ENCODE results near the gene AMN1.

The AMN1 gene

DNA sequence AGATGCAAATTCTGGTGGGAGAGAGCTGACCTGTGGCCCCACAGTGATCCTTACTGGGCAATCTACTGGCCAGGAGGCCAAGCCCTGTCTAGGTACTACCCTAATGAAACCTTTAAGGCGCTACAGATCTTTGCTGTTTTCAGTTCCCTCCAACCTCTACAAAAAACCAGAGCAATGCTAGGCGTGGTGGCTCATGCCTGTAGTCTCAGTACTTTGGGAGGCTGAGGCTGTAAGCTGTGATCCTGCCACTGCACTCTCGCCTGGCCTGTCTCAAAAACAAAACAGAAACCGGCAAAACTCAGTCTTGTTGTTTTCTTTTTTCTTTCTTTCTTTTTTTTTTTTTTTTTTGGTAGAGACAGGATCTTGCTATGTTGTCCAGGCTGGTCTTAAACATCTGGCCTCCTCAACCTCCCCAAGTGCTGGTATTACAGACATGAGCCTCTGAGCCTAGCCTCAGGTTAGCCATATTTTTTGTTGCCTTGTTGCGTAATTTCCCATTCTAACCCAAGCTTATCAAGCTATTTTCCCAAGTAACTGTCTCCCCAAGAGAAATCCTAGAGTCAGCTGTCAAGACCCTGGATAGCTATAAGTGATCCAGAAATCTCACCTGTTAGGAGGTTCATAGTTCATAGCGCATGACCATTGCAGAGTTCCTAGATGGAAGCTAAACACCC is 66.5 kb downstream of the AMN1 start:
- no peak for DNase-seq (ENCODE audit: low read depth)
- H3K4me3 ChIP-seq (ENCODE audit: low read depth, low read length), result no peak overlapping the region
- TF ChIP-seq, protein P1, sequence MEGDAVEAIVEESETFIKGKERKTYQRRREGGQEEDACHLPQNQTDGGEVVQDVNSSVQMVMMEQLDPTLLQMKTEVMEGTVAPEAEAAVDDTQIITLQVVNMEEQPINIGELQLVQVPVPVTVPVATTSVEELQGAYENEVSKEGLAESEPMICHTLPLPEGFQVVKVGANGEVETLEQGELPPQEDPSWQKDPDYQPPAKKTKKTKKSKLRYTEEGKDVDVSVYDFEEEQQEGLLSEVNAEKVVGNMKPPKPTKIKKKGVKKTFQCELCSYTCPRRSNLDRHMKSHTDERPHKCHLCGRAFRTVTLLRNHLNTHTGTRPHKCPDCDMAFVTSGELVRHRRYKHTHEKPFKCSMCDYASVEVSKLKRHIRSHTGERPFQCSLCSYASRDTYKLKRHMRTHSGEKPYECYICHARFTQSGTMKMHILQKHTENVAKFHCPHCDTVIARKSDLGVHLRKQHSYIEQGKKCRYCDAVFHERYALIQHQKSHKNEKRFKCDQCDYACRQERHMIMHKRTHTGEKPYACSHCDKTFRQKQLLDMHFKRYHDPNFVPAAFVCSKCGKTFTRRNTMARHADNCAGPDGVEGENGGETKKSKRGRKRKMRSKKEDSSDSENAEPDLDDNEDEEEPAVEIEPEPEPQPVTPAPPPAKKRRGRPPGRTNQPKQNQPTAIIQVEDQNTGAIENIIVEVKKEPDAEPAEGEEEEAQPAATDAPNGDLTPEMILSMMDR (IDR thresholded peaks at IDR 0.05; ENCODE audit: low read depth, low read length, missing control alignments), result no peak
- in situ Hi-C loops (cut with HindIII; ENCODE audit: low sequenced_read_pairs), result loop anchor here (25.0 kb wide), 1 partner anchor 1000 kb away; no protein-coding TSS in a partner anchor

GRCh38 chr12:31659087-31659942 is 69.5 kb downstream of the AMN1 start, which contains the start of gene ETFBKMT:
TSS of gene ETFBKMT (plus strand) at chr12:31659688. CDS start at chr12:31661954, 2,266 bp downstream.
- H3K4me3 ChIP-seq (ENCODE audit: low read depth, low read length), result peak within 1 kb of the TSS; percentile 75
- TF ChIP-seq, protein P1 (IDR thresholded peaks at IDR 0.05; ENCODE audit: low read depth, low read length, missing control alignments), result peak; percentile 38
- DNase-seq (ENCODE audit: low read depth), result peak; percentile 59
- in situ Hi-C loops (cut with HindIII; ENCODE audit: low sequenced_read_pairs), result loop anchor here (25.0 kb wide), 1 partner anchor 1003 kb away; no protein-coding TSS in a partner anchor

DNA sequence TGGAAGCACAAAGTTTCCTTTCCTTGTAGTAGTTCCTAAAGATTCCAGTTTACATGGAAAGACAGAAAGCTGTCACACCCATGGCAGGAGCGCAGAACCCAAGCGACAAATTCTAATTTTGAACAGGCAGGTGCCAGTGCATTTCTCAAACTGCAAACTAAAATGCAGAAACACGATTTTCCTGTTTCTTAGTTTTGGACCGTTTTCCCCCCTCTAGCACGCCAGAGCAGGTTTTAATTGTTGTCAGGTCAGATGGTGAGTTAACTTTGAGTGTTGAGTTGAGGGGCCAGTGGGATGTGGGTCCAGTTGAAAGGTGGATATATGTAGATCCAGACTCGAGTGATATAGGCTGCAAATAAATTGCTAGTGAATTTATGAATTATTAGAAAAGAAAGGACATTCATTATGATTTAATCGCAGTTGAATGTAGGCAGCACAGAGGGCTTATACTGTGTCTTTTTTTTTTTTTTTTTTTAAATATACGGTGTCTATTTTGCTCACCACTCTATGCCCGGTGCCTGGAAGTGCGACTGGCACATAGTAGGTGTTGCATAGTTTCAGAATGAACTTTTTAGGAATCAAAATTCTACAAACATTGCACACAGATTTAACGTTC is 70.2 kb downstream of the AMN1 start:
- peak overlapping the region; percentile 75 for H3K4me3 ChIP-seq (ENCODE audit: low read depth, low read length)
- TF ChIP-seq, protein P1 (IDR thresholded peaks at IDR 0.05; ENCODE audit: low read depth, low read length, missing control alignments), result no peak
- DNase-seq (ENCODE audit: low read depth), result no peak
- in situ Hi-C loops (cut with HindIII; ENCODE audit: low sequenced_read_pairs), result loop anchor here (25.0 kb wide), 1 partner anchor 1004 kb away; no protein-coding TSS in a partner anchor

GRCh38 chr12:31655792-31656191 is 73.0 kb downstream of the AMN1 start:
- in situ Hi-C loops (cut with HindIII; ENCODE audit: low sequenced_read_pairs), result loop anchor here (25.0 kb wide), 1 partner anchor 1007 kb away; no protein-coding TSS in a partner anchor
- no peak overlapping the region for H3K4me3 ChIP-seq (ENCODE audit: low read depth, low read length)
- TF ChIP-seq, protein P1 (IDR thresholded peaks at IDR 0.05; ENCODE audit: low read depth, low read length, missing control alignments), result no peak
- no peak for DNase-seq (ENCODE audit: low read depth)

GRCh38 chr12:31655208-31655607 is 73.6 kb downstream of the AMN1 start:
- no peak for DNase-seq (ENCODE audit: low read depth)
- in situ Hi-C loops (cut with HindIII; ENCODE audit: low sequenced_read_pairs), result loop anchor here (25.0 kb wide), 1 partner anchor 1007 kb away; no protein-coding TSS in a partner anchor
- TF ChIP-seq, protein P1 (IDR thresholded peaks at IDR 0.05; ENCODE audit: low read depth, low read length, missing control alignments), result no peak
- H3K4me3 ChIP-seq (ENCODE audit: low read depth, low read length), result no peak overlapping the region
